ENCODE data around the gene CDK14. TPM values are rescaled to one million over a fixed set of nuclear protein-coding genes. Genes with fewer than 3 reads are reported as not detected.

The CDK14 gene
- total RNA-seq, 4 donors from 2014 or later = 3.3 to 61.6 (median 38.7) TPM

DNA sequence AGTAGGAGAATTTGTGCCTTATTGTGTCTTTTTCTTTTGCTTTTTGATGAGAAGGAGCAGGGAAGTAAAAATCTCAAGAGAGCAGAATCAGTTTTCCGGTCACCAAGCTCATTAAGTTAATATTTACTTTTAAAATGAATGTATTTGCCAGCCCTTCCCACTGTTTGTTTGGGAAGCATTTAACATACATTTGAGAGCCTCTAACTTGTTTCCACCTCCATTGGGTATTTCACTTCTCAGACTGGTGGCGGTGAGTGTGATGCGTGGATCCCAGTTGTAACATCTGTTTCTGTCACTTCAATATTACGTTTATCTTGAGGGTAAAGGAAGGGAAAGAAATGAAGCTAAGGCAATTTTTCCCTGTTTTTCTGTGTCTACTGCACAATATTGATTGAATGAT, 22.8 kb downstream of the CDK14 start:
- no peak for TF ChIP-seq POLR2A (IDR thresholded peaks at IDR 0.05)
- TF ChIP-seq, protein P1, sequence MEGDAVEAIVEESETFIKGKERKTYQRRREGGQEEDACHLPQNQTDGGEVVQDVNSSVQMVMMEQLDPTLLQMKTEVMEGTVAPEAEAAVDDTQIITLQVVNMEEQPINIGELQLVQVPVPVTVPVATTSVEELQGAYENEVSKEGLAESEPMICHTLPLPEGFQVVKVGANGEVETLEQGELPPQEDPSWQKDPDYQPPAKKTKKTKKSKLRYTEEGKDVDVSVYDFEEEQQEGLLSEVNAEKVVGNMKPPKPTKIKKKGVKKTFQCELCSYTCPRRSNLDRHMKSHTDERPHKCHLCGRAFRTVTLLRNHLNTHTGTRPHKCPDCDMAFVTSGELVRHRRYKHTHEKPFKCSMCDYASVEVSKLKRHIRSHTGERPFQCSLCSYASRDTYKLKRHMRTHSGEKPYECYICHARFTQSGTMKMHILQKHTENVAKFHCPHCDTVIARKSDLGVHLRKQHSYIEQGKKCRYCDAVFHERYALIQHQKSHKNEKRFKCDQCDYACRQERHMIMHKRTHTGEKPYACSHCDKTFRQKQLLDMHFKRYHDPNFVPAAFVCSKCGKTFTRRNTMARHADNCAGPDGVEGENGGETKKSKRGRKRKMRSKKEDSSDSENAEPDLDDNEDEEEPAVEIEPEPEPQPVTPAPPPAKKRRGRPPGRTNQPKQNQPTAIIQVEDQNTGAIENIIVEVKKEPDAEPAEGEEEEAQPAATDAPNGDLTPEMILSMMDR (IDR thresholded peaks at IDR 0.05) = no peak
- intact Hi-C loops (cut with DNase I; ENCODE audit: low total_unique reads) = no loop called here
- no peaks in the 10 kb centered on the region for H3K4me1 ChIP-seq
- no peak for DNase-seq
- H3K4me3 ChIP-seq = no peak overlapping the region
- H3K36me3 ChIP-seq = no peaks in the 10 kb centered on the region
- H3K27me3 ChIP-seq = no peaks in the 10 kb centered on the region
- H3K9me3 ChIP-seq = no peaks in the 10 kb centered on the region
- no peak overlapping the region for H3K27ac ChIP-seq

DNA sequence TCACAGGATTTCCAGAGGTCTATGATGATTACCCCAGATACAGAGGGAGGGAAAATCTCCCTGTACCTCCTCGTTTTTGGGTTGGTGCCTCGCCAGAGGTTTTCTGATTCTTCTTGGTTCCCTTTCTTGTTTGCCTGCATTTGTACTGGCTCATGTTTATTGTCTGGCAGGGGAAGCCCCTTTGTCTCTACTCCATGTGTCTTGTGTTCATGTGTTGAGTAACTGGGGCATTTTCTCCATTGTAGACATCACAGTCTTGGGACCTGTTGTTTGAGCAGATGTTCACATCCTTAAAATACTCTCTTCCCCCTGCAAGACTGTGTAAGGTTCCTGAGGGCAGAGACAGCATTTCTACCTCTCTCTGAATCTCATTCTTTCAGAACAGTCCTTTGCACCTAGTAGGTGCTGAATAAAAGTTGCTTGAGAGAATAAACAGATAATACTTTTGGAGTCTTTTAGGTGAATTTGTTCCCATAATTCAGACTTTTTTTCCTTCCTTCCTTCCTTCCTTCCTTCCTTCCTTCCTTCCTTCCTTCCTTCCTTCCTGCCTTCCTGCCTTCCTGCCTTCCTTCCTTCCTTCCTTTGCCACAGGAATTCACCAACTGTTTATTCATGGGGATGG, 25.1 kb downstream of the CDK14 start:
- DNase-seq = no peak
- Histone ChIP-seq H3K4me1 (no peaks in the 10 kb centered on the region), H3K27me3 (no peaks in the 10 kb centered on the region), H3K4me3 (no peak overlapping the region), H3K36me3 (no peaks in the 10 kb centered on the region), H3K9me3 (no peaks in the 10 kb centered on the region), H3K27ac (no peak overlapping the region)
- intact Hi-C loops (cut with DNase I; ENCODE audit: low total_unique reads) = no loop called here
- no peak for TF ChIP-seq POLR2A (IDR thresholded peaks at IDR 0.05)
- TF ChIP-seq, protein P1 (IDR thresholded peaks at IDR 0.05) = no peak

DNA sequence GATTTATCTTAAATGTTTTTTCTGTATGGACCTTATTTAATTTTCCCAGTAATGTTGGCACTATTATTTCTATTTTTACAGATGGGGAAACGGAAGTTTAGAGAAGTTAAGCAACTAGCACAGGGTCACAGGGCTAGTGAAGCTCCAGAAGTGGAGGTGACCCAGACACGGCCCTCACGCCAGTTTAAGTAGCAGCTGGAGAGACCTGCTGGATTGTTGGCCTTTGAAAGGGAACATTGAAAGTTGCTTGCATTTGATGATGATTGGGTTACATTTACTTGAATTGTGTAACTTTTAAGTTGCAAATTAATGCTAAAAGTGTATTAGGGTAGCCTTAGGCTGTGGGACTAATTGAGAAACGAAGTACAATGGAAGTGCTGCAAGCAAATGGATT, 25.6 kb downstream of the CDK14 start:
- TF ChIP-seq, protein P1 (IDR thresholded peaks at IDR 0.05) = no peak
- TF ChIP-seq POLR2A (IDR thresholded peaks at IDR 0.05) = no peak
- intact Hi-C loops (cut with DNase I; ENCODE audit: low total_unique reads) = no loop called here
- Histone ChIP-seq H3K27me3 (no peaks in the 10 kb centered on the region), H3K9me3 (no peaks in the 10 kb centered on the region), H3K27ac (no peak overlapping the region), H3K36me3 (no peaks in the 10 kb centered on the region), H3K4me3 (no peak overlapping the region), H3K4me1 (no peaks in the 10 kb centered on the region)
- DNase-seq = no peak

DNA sequence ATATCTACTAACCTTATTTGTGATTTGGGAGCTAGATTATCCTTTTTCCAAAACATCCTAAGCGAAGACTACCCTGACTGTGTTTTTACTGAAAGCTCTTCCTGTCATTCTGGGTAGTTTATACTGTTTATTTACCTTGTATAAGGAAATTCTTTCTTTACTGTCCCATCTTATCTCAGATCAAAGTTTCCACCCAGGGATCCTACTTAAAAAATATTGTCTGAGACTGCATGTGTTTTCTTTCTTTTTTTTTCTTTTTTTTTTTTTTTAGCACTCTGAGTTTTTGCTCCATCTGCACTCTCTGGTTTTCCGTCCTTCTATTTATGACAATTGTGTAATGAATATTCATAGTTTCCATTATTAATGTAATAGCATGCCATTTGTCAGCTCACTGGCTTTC, 26.5 kb downstream of the CDK14 start:
- H3K4me3 ChIP-seq = no peak overlapping the region
- intact Hi-C loops (cut with DNase I; ENCODE audit: low total_unique reads) = no loop called here
- H3K9me3 ChIP-seq = no peaks in the 10 kb centered on the region
- H3K27ac ChIP-seq = no peak overlapping the region
- TF ChIP-seq, protein P1 (IDR thresholded peaks at IDR 0.05) = no peak
- TF ChIP-seq POLR2A (IDR thresholded peaks at IDR 0.05) = no peak
- H3K27me3 ChIP-seq = no peaks in the 10 kb centered on the region
- no peak for DNase-seq
- no peaks in the 10 kb centered on the region for H3K4me1 ChIP-seq
- H3K36me3 ChIP-seq = no peaks in the 10 kb centered on the region

DNA sequence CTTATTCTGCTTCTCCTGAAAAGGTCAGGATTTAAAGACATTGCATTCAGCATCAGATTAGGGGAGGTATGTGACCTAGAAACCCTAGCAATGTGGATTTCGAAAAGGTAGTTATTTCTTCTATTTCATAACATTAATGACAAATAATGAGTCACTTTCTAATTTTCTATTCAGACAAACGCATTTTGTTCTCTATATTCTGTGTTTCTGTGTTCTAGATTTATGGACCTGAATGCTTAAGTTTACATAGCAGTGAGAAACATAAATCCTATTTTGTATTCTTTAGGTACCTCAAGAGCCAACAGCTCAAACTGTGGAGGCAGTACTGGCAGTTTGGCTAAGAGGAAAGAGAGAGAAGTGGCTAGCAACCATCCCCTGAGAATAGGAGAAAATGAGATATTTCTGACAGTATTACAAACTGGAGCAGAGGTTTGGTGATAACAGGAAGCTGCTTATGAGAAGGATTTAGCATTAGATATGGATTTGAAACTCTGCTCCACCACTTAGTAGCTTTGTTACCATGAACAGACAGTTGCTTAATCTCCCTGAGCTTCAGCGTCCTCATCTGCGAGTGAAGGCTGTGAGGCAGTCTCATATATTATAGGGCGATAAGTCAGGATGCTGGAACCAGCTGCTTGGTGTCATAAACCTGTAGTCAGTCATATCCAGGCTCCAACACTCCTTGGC, 28.2 kb downstream of the CDK14 start:
- DNase-seq = peak; percentile 22 to 23
- H3K9me3 ChIP-seq = no peaks in the 10 kb centered on the region
- H3K4me3 ChIP-seq = no peak overlapping the region
- no peaks in the 10 kb centered on the region for H3K27me3 ChIP-seq
- H3K36me3 ChIP-seq = no peaks in the 10 kb centered on the region
- peak overlapping the region; percentile 40 to 59 for H3K27ac ChIP-seq
- no peaks in the 10 kb centered on the region for H3K4me1 ChIP-seq
- intact Hi-C loops (cut with DNase I; ENCODE audit: low total_unique reads) = no loop called here
- no peak for TF ChIP-seq POLR2A (IDR thresholded peaks at IDR 0.05)
- TF ChIP-seq, protein P1 (IDR thresholded peaks at IDR 0.05) = no peak
